AG09309 (cell line): ENCODE results near the gene EMC9.

ENCODE experiments used
- DNase-seq: peaks from one replicate; pipeline ENCODE4 v3.0.0-alpha.2; 2010; ENCODE audit warnings: low read depth
- H3K4me3 ChIP-seq: 2 replicates; pipeline ENCODE4 v1.5.1; 2011; ENCODE audit warnings: mild to moderate bottlenecking, low read depth, low read length, moderate library complexity; ENCODE audit not compliant: control insufficient read depth
- CTCF ChIP-seq: IDR thresholded peaks from 2 replicates; pipeline ENCODE4 v1.5.1; 2011; ENCODE audit warnings: mild to moderate bottlenecking, low read depth, low read length, inconsistent platforms; ENCODE audit not compliant: insufficient read depth, control insufficient read depth; ENCODE audit errors: missing control alignments

Gene EMC9

DNA sequence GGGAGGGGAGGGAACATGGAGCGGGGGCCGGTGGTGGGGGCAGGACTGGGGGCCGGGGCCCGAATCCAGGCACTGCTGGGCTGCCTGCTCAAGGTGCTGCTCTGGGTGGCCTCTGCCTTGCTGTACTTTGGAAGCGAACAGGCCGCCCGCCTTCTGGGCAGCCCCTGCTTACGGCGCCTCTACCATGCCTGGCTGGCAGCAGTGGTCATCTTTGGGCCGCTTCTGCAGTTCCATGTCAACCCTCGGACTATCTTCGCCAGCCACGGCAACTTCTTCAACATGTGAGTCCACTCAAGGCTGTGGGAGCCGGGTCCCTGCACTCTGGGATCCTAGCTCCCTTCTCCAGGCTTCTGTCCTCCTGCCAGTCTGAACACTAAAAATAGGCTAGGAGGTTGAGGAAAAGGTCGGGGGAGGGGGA, 9.8 kb downstream of the EMC9 start:
- TF ChIP-seq CTCF = no peak
- DNase-seq = no peak
- H3K4me3 ChIP-seq = no peak overlapping the region

DNA sequence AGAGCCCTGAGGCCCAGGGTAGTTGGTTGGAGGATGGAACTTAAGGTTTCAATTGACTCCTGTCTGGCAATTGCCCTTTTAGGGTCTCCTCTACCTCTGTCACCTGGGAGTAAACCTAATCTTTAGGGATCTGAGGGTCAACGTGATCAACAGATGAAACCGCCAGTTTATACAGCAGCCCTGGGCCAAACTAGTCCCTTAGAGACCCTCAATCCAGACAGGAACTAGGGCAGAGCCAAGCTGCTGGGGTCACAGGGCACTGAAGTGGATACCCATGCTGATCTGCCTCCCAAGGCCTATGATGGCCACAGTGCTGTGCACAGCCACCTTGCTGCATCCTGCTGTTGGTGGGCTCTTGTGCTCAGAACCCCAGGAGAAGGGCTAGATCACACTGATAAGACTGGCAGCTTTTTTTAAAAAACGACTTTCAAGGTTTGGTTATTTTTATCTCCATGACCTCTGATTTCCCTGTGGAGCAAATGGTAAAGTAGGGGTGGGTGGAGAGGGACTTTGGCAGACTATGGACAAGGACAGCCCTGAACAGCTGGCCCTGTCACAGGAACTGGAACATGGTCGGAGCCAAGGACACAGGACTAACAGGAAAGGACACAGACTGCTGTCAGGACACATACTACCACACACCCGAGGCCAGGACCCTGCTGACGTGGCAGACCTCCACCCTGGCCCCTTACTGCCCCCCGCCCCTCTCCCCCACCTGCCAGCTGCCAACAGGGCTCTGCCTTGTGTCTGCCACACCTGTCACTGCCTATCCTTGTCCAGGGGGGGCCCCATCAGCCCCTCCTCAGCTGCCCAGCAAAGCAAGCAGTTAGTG, 10.5 kb downstream of the EMC9 start:
- no peak for TF ChIP-seq CTCF
- H3K4me3 ChIP-seq = no peak overlapping the region
- DNase-seq = no peak

DNA sequence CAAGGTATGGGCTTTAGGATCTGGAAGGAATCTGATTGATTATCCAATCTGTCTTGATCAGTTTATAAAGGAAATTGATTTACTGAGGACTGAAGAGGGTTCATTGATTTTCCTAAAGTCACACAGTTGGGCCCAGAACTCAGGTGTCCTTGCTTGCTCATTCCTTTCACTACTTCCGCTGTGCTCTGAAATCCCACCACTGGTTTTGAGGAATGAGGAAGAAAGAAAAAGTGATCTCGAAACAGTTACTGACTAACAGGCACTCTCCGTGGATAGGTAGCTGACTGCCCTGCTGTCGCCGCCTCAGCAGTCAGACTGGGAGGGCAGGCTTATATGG, 11.0 kb downstream of the EMC9 start, which contains the start of gene FITM1:
FITM1 (plus strand) TSS at position 280 of the 337 bp plus-strand sequence. CDS start 905 bp downstream, outside the sequence.
- no peak for DNase-seq
- no peak for TF ChIP-seq CTCF
- H3K4me3 ChIP-seq = no peak within 1 kb of the TSS

GRCh38 chr14:24129410-24129998, 11.9 kb downstream of the EMC9 start:
- TF ChIP-seq CTCF = no peak
- no peak overlapping the region for H3K4me3 ChIP-seq
- DNase-seq = no peak

DNA sequence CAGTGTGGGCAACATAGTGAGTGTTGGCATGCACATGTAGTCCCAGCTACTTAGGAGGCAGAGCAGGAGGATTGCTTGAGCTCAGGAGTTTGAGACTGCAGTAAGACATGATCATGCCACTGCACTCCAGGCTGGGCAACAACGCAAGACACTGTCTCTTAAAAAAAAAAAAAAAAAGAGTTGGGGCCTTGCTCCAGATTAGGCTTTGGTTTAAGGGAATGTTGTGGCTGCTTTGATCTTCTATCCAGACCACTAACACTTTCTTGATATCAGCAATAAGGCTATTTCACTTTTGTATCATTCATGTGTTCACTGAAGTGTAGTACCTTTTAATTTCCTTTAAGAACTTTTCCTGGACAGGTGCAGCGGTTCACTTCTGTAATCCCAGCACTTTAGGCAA, 13.7 kb downstream of the EMC9 start:
- no peak overlapping the region for H3K4me3 ChIP-seq
- DNase-seq = no peak
- no peak for TF ChIP-seq CTCF

GRCh38 chr14:24126939-24127338, 14.5 kb downstream of the EMC9 start:
- no peak overlapping the region for H3K4me3 ChIP-seq
- no peak for DNase-seq
- no peak for TF ChIP-seq CTCF
